B cell (primary cell): ENCODE data around the gene SPACA4. TPM values are rescaled to one million over a fixed set of nuclear protein-coding genes. Genes with fewer than 3 reads are reported as not detected.

Source experiments
- polyA plus RNA-seq: library from polyadenylated mRNA; depleted of rRNA; stranded (reverse); fragments of >200 nt; gene quantifications from 2 replicates; pipeline ENCODE4 v1.2.3, GENCODE V29; 2012
- total RNA-seq, 2 donors: library from RNA; stranded (reverse); fragments of 120-200 nt in 1 of 2; gene quantifications; 1 replicate in 1 of 2; 2 replicates in 1 of 2; pipeline versions ENCODE4 v1.2.3 to v1.2.4, GENCODE V29; 2013 to 2022

Gene SPACA4
- total and polyA plus RNA-seq, 2 donors (not counting 1 experiment from before 2014, with no cell fraction given): not detected

Other genes starting within 250 kb of the SPACA4 start
- 30.0 and 34.5 TPM in 2 replicates for gene TMEM143, start 242.8 kb upstream of the SPACA4 start, total RNA-seq
- gene TMEM143, start 242.8 kb upstream of the SPACA4 start, polyA plus RNA-seq: 34.3 and 42.5 TPM in 2 replicates
- not detected in 2 replicates for gene SYNGR4, start 242.4 kb upstream of the SPACA4 start, total RNA-seq
- gene SYNGR4, start 242.4 kb upstream of the SPACA4 start, polyA plus RNA-seq: not detected in 2 replicates
- gene KDELR1, start 215.2 kb upstream of the SPACA4 start, total RNA-seq: 60.5 and 62.7 TPM in 2 replicates
- gene KDELR1, start 215.2 kb upstream of the SPACA4 start, polyA plus RNA-seq: 33.3 and 34.0 TPM in 2 replicates
- not detected in 2 replicates for gene GRIN2D, start 213.1 kb upstream of the SPACA4 start, total RNA-seq
- not detected in 2 replicates for gene GRIN2D, start 213.1 kb upstream of the SPACA4 start, polyA plus RNA-seq
- 38.6 and 40.7 TPM in 2 replicates for gene GRWD1, start 160.8 kb upstream of the SPACA4 start, total RNA-seq
- gene GRWD1, start 160.8 kb upstream of the SPACA4 start, polyA plus RNA-seq: 10.6 and 12.0 TPM in 2 replicates
- 2.1 and 2.3 TPM in 2 replicates for gene KCNJ14, start 151.2 kb upstream of the SPACA4 start, total RNA-seq
- gene KCNJ14, start 151.2 kb upstream of the SPACA4 start, polyA plus RNA-seq: 1.5 and 2.1 TPM in 2 replicates
- gene CYTH2, start 137.4 kb upstream of the SPACA4 start, total RNA-seq: 56.0 and 62.6 TPM in 2 replicates
- gene CYTH2, start 137.4 kb upstream of the SPACA4 start, polyA plus RNA-seq: 31.4 and 40.7 TPM in 2 replicates
- gene LMTK3, start 94.9 kb upstream of the SPACA4 start, total RNA-seq: 1.6 and 1.9 TPM in 2 replicates
- gene LMTK3, start 94.9 kb upstream of the SPACA4 start, polyA plus RNA-seq: 0.19 and 0.25 TPM in 2 replicates
- gene SULT2B1, start 54.6 kb upstream of the SPACA4 start, total RNA-seq: not detected in 2 replicates
- not detected in 2 replicates for gene SULT2B1, start 54.6 kb upstream of the SPACA4 start, polyA plus RNA-seq
- 1.5 and 4.1 TPM in 2 replicates for gene FAM83E, start 8.3 kb downstream of the SPACA4 start, total RNA-seq
- 0.12 and 0.15 TPM in 2 replicates for gene FAM83E, start 8.3 kb downstream of the SPACA4 start, polyA plus RNA-seq
- gene RPL18, start 12.4 kb downstream of the SPACA4 start, total RNA-seq: 2,217 and 2,248 TPM in 2 replicates
- gene RPL18, start 12.4 kb downstream of the SPACA4 start, polyA plus RNA-seq: 3,187 and 4,393 TPM in 2 replicates
- 45.4 and 47.3 TPM in 2 replicates for gene SPHK2, start 12.8 kb downstream of the SPACA4 start, total RNA-seq
- gene SPHK2, start 12.8 kb downstream of the SPACA4 start, polyA plus RNA-seq: 14.2 and 17.0 TPM in 2 replicates
- 33.0 and 33.2 TPM in 2 replicates for gene DBP, start 30.6 kb downstream of the SPACA4 start, total RNA-seq
- gene DBP, start 30.6 kb downstream of the SPACA4 start, polyA plus RNA-seq: 14.9 and 23.5 TPM in 2 replicates
- 25.7 and 27.7 TPM in 2 replicates for gene CA11, start 39.4 kb downstream of the SPACA4 start, total RNA-seq
- gene CA11, start 39.4 kb downstream of the SPACA4 start, polyA plus RNA-seq: 6.2 and 6.5 TPM in 2 replicates
- gene NTN5, start 66.3 kb downstream of the SPACA4 start, total RNA-seq: 1.2 and 2.5 TPM in 2 replicates
- gene NTN5, start 66.3 kb downstream of the SPACA4 start, polyA plus RNA-seq: 1.8 and 3.0 TPM in 2 replicates
- gene FUT2, start 89.2 kb downstream of the SPACA4 start, total RNA-seq: not detected in 2 replicates
- gene FUT2, start 89.2 kb downstream of the SPACA4 start, polyA plus RNA-seq: not detected in 2 replicates
- 1.6 and 2.4 TPM in 2 replicates for gene MAMSTR, start 113.0 kb downstream of the SPACA4 start, total RNA-seq
- gene MAMSTR, start 113.0 kb downstream of the SPACA4 start, polyA plus RNA-seq: 0.17 and 0.60 TPM in 2 replicates
- 0.20 TPM in 1 of 2 replicates, not detected in the other for gene RASIP1, start 133.9 kb downstream of the SPACA4 start, total RNA-seq
- 0.19 TPM in 1 of 2 replicates, not detected in the other for gene RASIP1, start 133.9 kb downstream of the SPACA4 start, polyA plus RNA-seq
- not detected in 2 replicates for gene IZUMO1, start 140.2 kb downstream of the SPACA4 start, total RNA-seq
- not detected in 2 replicates for gene IZUMO1, start 140.2 kb downstream of the SPACA4 start, polyA plus RNA-seq
- not detected in 2 replicates for gene FUT1, start 145.9 kb downstream of the SPACA4 start, total RNA-seq
- gene FUT1, start 145.9 kb downstream of the SPACA4 start, polyA plus RNA-seq: not detected in 2 replicates
- not detected in 2 replicates for gene FGF21, start 148.8 kb downstream of the SPACA4 start, total RNA-seq
- not detected in 2 replicates for gene FGF21, start 148.8 kb downstream of the SPACA4 start, polyA plus RNA-seq
- 39.1 and 42.9 TPM in 2 replicates for gene BCAT2, start 204.3 kb downstream of the SPACA4 start, total RNA-seq
- 27.4 and 36.3 TPM in 2 replicates for gene BCAT2, start 204.3 kb downstream of the SPACA4 start, polyA plus RNA-seq
- 2.9 and 5.1 TPM in 2 replicates for gene HSD17B14, start 229.7 kb downstream of the SPACA4 start, total RNA-seq
- 1.8 and 2.5 TPM in 2 replicates for gene HSD17B14, start 229.7 kb downstream of the SPACA4 start, polyA plus RNA-seq